SK-N-MC (cell line): ENCODE data around the gene SERPINA6.

Experiments
- DNase-seq: peaks from one replicate; pipeline ENCODE4 v3.0.0-alpha.2; 2011; ENCODE audit warnings: low read depth, low spot score
- H3K27ac ChIP-seq: fragments of 200-600 bp; sonication (generic); 2 replicates; pipeline ENCODE4 v1.5.1; 2016; ENCODE audit warnings: mixed run types
- H3K36me3 ChIP-seq: fragments of 200-600 bp; sonication (generic); 2 replicates; pipeline ENCODE4 v1.6.1; 2017; ENCODE audit warnings: antibody characterized with exemption, low read length, mixed read lengths; ENCODE audit not compliant: insufficient read depth
- H3K4me3 ChIP-seq: fragments of 200-600 bp; sonication (generic); 2 replicates; pipeline ENCODE4 v1.5.1; 2016
- H3K9ac ChIP-seq: fragments of 200-600 bp; sonication (generic); 2 replicates; pipeline ENCODE4 v1.8.0; 2017; ENCODE audit warnings: mixed run types, mixed read lengths; ENCODE audit not compliant: insufficient read length
- H3K9me3 ChIP-seq: fragments of 200-600 bp; sonication (generic); 2 replicates; pipeline ENCODE4 v1.6.1; 2017; ENCODE audit warnings: low read depth, mild to moderate bottlenecking, antibody characterized with exemption, low read length, moderate library complexity, mixed read lengths
- EZH2 ChIP-seq: fragments of 200-600 bp; sonication (generic); IDR thresholded peaks from one replicate; pipeline ENCODE4 v1.6.1; 2017; ENCODE audit warnings: antibody characterized with exemption
- FOXP2 ChIP-seq: optimal IDR thresholded peaks from 2 replicates; pipeline ENCODE3; 2011; ENCODE audit warnings: mild to moderate bottlenecking, moderate library complexity; ENCODE audit not compliant: insufficient read depth; ENCODE audit errors: extremely low read length, control extremely low read depth
- POLR2AphosphoS5 ChIP-seq: IDR thresholded peaks from 2 replicates; pipeline ENCODE4 v1.6.1; 2012; ENCODE audit warnings: mild to moderate bottlenecking, low read depth, low read length, borderline replicate concordance

Gene SERPINA6

GRCh38 chr14:94345344-94346064, 22.4 kb upstream of the SERPINA6 start:
- no peak for TF ChIP-seq POLR2AphosphoS5
- TF ChIP-seq EZH2, result no peak
- TF ChIP-seq FOXP2, result no peak
- no peak overlapping the region for H3K27ac ChIP-seq
- no peak overlapping the region for H3K9ac ChIP-seq
- DNase-seq, result no peak
- H3K9me3 ChIP-seq, result no peaks in the 10 kb centered on the region
- no peaks in the 10 kb centered on the region for H3K36me3 ChIP-seq
- no peak overlapping the region for H3K4me3 ChIP-seq

GRCh38 chr14:94344389-94344788, 21.3 kb upstream of the SERPINA6 start:
- H3K27ac ChIP-seq, result no peak overlapping the region
- TF ChIP-seq FOXP2 (no peak), EZH2 (no peak), POLR2AphosphoS5 (no peak)

GRCh38 chr14:94343238-94344005, 20.3 kb upstream of the SERPINA6 start:
- Histone ChIP-seq H3K9me3 (no peaks in the 10 kb centered on the region), H3K27ac (no peak overlapping the region), H3K36me3 (no peaks in the 10 kb centered on the region), H3K9ac (no peak overlapping the region), H3K4me3 (no peak overlapping the region)
- no peak for DNase-seq
- no peak for TF ChIP-seq FOXP2
- TF ChIP-seq POLR2AphosphoS5, result no peak
- TF ChIP-seq EZH2, result no peak

More at GRCh38 chr14:94344389-94344788, 21.3 kb upstream of the SERPINA6 start:
- no peak overlapping the region for H3K4me3 ChIP-seq
- no peaks in the 10 kb centered on the region for H3K9me3 ChIP-seq
- no peak overlapping the region for H3K9ac ChIP-seq
- no peak for DNase-seq
- no peaks in the 10 kb centered on the region for H3K36me3 ChIP-seq

- no peak for DNase-seq
These were observed 19.3 kb upstream of the SERPINA6 start for GRCh38 chr14:94342334-94342934.

GRCh38 chr14:94341656-94342333, 18.7 kb upstream of the SERPINA6 start:
- no peak for TF ChIP-seq FOXP2
- TF ChIP-seq POLR2AphosphoS5, result no peak
- no peak for DNase-seq
- H3K4me3 ChIP-seq, result no peak overlapping the region
- no peak overlapping the region for H3K9ac ChIP-seq
- H3K27ac ChIP-seq, result no peak overlapping the region
- H3K36me3 ChIP-seq, result no peaks in the 10 kb centered on the region
- H3K9me3 ChIP-seq, result no peaks in the 10 kb centered on the region

More at GRCh38 chr14:94342334-94342934, 19.3 kb upstream of the SERPINA6 start:
- H3K27ac ChIP-seq, result no peak overlapping the region
- no peak for TF ChIP-seq POLR2AphosphoS5
- no peak for TF ChIP-seq EZH2
- no peak for TF ChIP-seq FOXP2
- no peaks in the 10 kb centered on the region for H3K9me3 ChIP-seq
- no peak overlapping the region for H3K9ac ChIP-seq
- H3K36me3 ChIP-seq, result no peaks in the 10 kb centered on the region
- H3K4me3 ChIP-seq, result no peak overlapping the region

- Histone ChIP-seq H3K9me3 (no peaks in the 10 kb centered on the region), H3K9ac (no peak overlapping the region), H3K36me3 (no peaks in the 10 kb centered on the region), H3K27ac (no peak overlapping the region), H3K4me3 (no peak overlapping the region)
- TF ChIP-seq FOXP2, result no peak
- TF ChIP-seq POLR2AphosphoS5, result no peak
- no peak for TF ChIP-seq EZH2
- DNase-seq, result no peak
These were observed 17.4 kb upstream of the SERPINA6 start for GRCh38 chr14:94340533-94340932.

GRCh38 chr14:94338023-94338422, 14.9 kb upstream of the SERPINA6 start:
- Histone ChIP-seq H3K9ac (no peak overlapping the region), H3K9me3 (no peaks in the 10 kb centered on the region)

GRCh38 chr14:94337274-94337673, 14.1 kb upstream of the SERPINA6 start:
- DNase-seq, result no peak
- H3K27ac ChIP-seq, result no peak overlapping the region
- H3K36me3 ChIP-seq, result no peaks in the 10 kb centered on the region
- no peaks in the 10 kb centered on the region for H3K9me3 ChIP-seq
- no peak overlapping the region for H3K4me3 ChIP-seq
- TF ChIP-seq EZH2 (no peak), FOXP2 (no peak), POLR2AphosphoS5 (no peak)
- H3K9ac ChIP-seq, result no peak overlapping the region

More at GRCh38 chr14:94338023-94338422, 14.9 kb upstream of the SERPINA6 start:
- Histone ChIP-seq H3K36me3 (no peaks in the 10 kb centered on the region), H3K27ac (no peak overlapping the region), H3K4me3 (no peak overlapping the region)
- TF ChIP-seq EZH2 (no peak), FOXP2 (no peak), POLR2AphosphoS5 (no peak)
- DNase-seq, result no peak
